Adrenal gland (tissue), 12 donors: Measurements from ENCODE around the gene ZNF616. TPM values are rescaled to one million over a fixed set of nuclear protein-coding genes. Genes with fewer than 3 reads are reported as not detected.

Experiments
- DNase-seq, 7 donors: peaks; one replicate each; pipeline ENCODE4 v3.0.0-alpha.2; 2019 to 2020
- H3K27ac ChIP-seq, 5 donors: fragments of 200-600 bp; sonication (generic) in 4 of 5; 1 replicate in 3 of 5; 2 replicates in 2 of 5; pipeline versions ENCODE4 v1.5.1 to v1.8.0; 2016 to 2020; ENCODE audit warnings: mild to moderate bottlenecking in 1 of 5
- H3K27me3 ChIP-seq: fragments of 200-600 bp; 2 replicates; pipeline ENCODE4 v1.8.0; 2021
- H3K36me3 ChIP-seq, 2 donors: fragments of 200-600 bp; replicated peaks in 1 of 2; 1 replicate in 1 of 2; 2 replicates in 1 of 2; pipeline versions ENCODE4 v1.5.1 to v1.8.0; 2018 to 2022
- H3K4me1 ChIP-seq, 2 donors: fragments of 200-600 bp; replicated peaks in 1 of 2; 1 replicate in 1 of 2; 2 replicates in 1 of 2; pipeline versions ENCODE4 v1.5.1 to v1.8.0; 2018 to 2021
- H3K4me3 ChIP-seq, 4 donors: fragments of 200-600 bp; sonication (generic) in 3 of 4; one replicate each; pipeline ENCODE4 v1.5.1; 2016 to 2018
- H3K9me3 ChIP-seq, 3 donors: fragments of 200-600 bp; sonication (generic) in 1 of 3; replicated peaks in 1 of 3; 1 replicate in 2 of 3; 2 replicates in 1 of 3; pipeline versions ENCODE4 v1.5.1 to v1.8.0; 2016 to 2021
- CTCF ChIP-seq, 6 experiments: fragments of 450-650 bp in 4 of 6; fragments of 200-600 bp in 2 of 6; sonication (generic) in 1 of 6; IDR thresholded peaks; 1 replicate in 5 of 6; 2 replicates in 1 of 6; pipeline versions ENCODE4 v1.5.1 to v1.8.0; 2016 to 2021; ENCODE audit warnings: antibody characterized with exemption in 6 of 6, mild to moderate bottlenecking in 2 of 6, moderate library complexity in 1 of 6
- POLR2A ChIP-seq, 2 donors: fragments of 450-650 bp; IDR thresholded peaks; one replicate each; pipeline ENCODE4 v1.6.1; 2017; ENCODE audit warnings: antibody characterized with exemption in 2 of 2, mild to moderate bottlenecking in 2 of 2, moderate library complexity in 1 of 2
- WGBS, 4 donors: extraction: QIAGEN DNeasy Blood & Tissue Kit in 2 of 4; methylation state at CpG; one replicate each; pipeline versions ENCODE4 v1.1.5 to v1.1.7; 2013 to 2017; 5-methylcytosine and 5-hydroxymethylcytosine counted together
- intact Hi-C, 2 donors: fragments of 100-400 bp; cut with DNase I; formaldehyde crosslinking; loops; one replicate each; pipeline versions ENCODE4 v1.14.1 to v1.15.0; 2022 to 2023
- polyA plus RNA-seq, 3 donors: library from polyadenylated mRNA; stranded (reverse); fragments of 200-250 nt in 2 of 3; fragments of 350-450 nt in 1 of 3; fragmentation: Illumina TruSeq in 1 of 3; extraction: RNeasy Lipid Tissue Mini Kit (QIAGEN cat#74804) in 1 of 3; gene quantifications; one replicate each; pipeline ENCODE4 v1.2.3, GENCODE V29; 2013 to 2014
- total RNA-seq, 9 donors: library from RNA; depleted of rRNA in 4 of 9; stranded (reverse); fragments of >200 nt in 4 of 9; fragments of 120-200 nt in 1 of 9; fragmentation: NEBNext Ultra II Directional in 1 of 9; extraction: Animal tissue kit (Norgen Biotek cat#: 25700) in 1 of 9; gene quantifications; one replicate each; pipeline versions ENCODE4 v1.1.0 to v1.2.4, GENCODE V29; 2013 to 2023
- donor health status: healthy with polysubstance abuse.
- donor health status: Bipolar disorder and iron deficiency.
- donor health status: DM: yes; HTN: yes; CAD: no.
- donor health status: DM: no; HTN: no; CAD: no.
- donor health status: DM: no; HTN: no; CAD: no.
- donor health status: DM: yes; HTN: yes; CAD: no.

ZNF616 gene
- total and polyA plus RNA-seq, 12 donors, result 5.2 to 55.4 (median 15.1) TPM

- intact Hi-C loops, result loop anchor here (2.0 to 5.0 kb wide), 3 partner anchors 49 to 100 kb away; no protein-coding TSS in a partner anchor
- H3K4me1 ChIP-seq, result peaks cover 0 to 21% of the 10 kb centered on the region in 2 donors
- H3K36me3 ChIP-seq, result no peaks in the 10 kb centered on the region
- TF ChIP-seq POLR2A (IDR thresholded peaks at IDR 0.05), result no peak
- no peak for TF ChIP-seq CTCF (IDR thresholded peaks at IDR 0.05)
- no peaks in the 10 kb centered on the region for H3K27me3 ChIP-seq
- DNase-seq, result peak in 6 of 7 donors; percentile 27 to 55 (median 30)
- WGBS, 4 donors, result 7 to 10% (median 10%) methylated on average over 14 of the region's 14 CpGs
- H3K27ac ChIP-seq, result peak overlapping the region; percentile 61 to 99 (median 97)
- H3K9me3 ChIP-seq, result no peaks in the 10 kb centered on the region
- peak overlapping the region in 3 of 4 donors; percentile 78 to 96 (median 84) for H3K4me3 ChIP-seq
Observed at GRCh38 chr19:52138278-52138982, 1.3 kb downstream of the ZNF616 start.

DNA sequence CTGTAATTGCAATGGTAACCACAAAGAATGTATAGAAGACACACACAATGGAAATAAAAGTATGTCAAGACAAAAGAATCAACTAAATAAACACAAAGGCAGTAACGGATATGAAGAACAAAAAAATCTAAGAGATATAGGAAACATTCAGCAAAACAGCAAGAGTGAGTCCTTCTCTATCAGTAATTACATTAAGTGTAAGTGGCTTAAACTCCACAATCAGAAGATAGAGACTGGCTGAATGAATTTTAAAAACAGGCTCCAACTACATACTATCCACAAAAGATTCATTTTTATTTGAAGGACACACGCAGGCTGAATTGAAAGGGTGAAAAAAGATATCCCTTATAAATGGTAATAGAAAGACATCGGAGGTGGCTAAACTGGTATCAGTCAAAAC lies 19.5 kb downstream of the ZNF616 start:
- H3K4me3 ChIP-seq, result no peak overlapping the region
- intact Hi-C loops, result no loop called here
- no peak for DNase-seq
- 94 to 99% (median 98%) methylated on average over 3 of the region's 3 CpGs for WGBS, 4 donors
- TF ChIP-seq POLR2A (IDR thresholded peaks at IDR 0.05) (no peak), CTCF (IDR thresholded peaks at IDR 0.05) (no peak)
- H3K4me1 ChIP-seq, result no peaks in the 10 kb centered on the region
- peaks cover 0 to 46% of the 10 kb centered on the region in 2 donors for H3K36me3 ChIP-seq
- no peaks in the 10 kb centered on the region for H3K27me3 ChIP-seq
- no peak overlapping the region for H3K27ac ChIP-seq
- peaks cover 11 to 69% (median 14%) of the 10 kb centered on the region in 3 donors for H3K9me3 ChIP-seq

GRCh38 chr19:52115526-52116053 lies 24.1 kb downstream of the ZNF616 start:
- WGBS, 4 donors, result 94 to 99% (median 98%) methylated on average over 12 of the region's 12 CpGs
- intact Hi-C loops, result no loop called here
- DNase-seq, result no peak
- Histone ChIP-seq H3K27ac (no peak overlapping the region), H3K4me1 (no peaks in the 10 kb centered on the region), H3K9me3 (peaks cover 11 to 95% (median 26%) of the 10 kb centered on the region in 3 donors), H3K36me3 (peaks cover 0 to 13% of the 10 kb centered on the region in 2 donors), H3K27me3 (no peaks in the 10 kb centered on the region), H3K4me3 (peak overlapping the region in 1 of 4 donors; percentile 32)
- TF ChIP-seq POLR2A (IDR thresholded peaks at IDR 0.05), result no peak
- TF ChIP-seq CTCF (IDR thresholded peaks at IDR 0.05), result no peak

DNA sequence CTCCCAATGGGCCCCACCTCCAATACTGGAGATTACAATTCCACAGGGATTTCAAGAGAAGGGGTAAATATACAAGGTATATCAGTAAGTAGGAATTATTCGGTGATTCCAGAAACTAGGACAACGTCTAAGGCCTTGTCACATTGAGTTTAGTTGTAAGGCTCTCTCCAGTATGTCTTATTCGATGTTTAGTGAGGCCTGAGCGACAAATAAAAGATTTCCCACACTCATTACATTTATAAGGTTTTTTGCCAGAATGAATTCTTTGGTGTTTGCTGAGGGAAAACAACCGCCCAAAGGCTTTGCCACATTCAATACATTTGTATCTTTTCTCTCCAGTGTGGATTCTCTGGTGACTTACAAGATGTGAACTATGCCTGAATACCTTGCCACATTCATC lies 25.0 kb downstream of the ZNF616 start:
- H3K9me3 ChIP-seq, result peaks cover 11 to 95% (median 26%) of the 10 kb centered on the region in 3 donors

More for the DNA sequence above, 25.0 kb downstream of the ZNF616 start:
- intact Hi-C loops, result no loop called here
- Histone ChIP-seq H3K36me3 (peaks cover 0 to 13% of the 10 kb centered on the region in 2 donors), H3K4me1 (no peaks in the 10 kb centered on the region), H3K27me3 (no peaks in the 10 kb centered on the region), H3K27ac (no peak overlapping the region), H3K4me3 (peak overlapping the region in 1 of 4 donors; percentile 32)
- 94 to 96% (median 96%) methylated on average over 5 of the region's 5 CpGs for WGBS, 4 donors
- no peak for DNase-seq
- TF ChIP-seq CTCF (IDR thresholded peaks at IDR 0.05) (no peak), POLR2A (IDR thresholded peaks at IDR 0.05) (no peak)
